ENCODE data around the gene TCHHL1.

The TCHHL1 gene

DNA sequence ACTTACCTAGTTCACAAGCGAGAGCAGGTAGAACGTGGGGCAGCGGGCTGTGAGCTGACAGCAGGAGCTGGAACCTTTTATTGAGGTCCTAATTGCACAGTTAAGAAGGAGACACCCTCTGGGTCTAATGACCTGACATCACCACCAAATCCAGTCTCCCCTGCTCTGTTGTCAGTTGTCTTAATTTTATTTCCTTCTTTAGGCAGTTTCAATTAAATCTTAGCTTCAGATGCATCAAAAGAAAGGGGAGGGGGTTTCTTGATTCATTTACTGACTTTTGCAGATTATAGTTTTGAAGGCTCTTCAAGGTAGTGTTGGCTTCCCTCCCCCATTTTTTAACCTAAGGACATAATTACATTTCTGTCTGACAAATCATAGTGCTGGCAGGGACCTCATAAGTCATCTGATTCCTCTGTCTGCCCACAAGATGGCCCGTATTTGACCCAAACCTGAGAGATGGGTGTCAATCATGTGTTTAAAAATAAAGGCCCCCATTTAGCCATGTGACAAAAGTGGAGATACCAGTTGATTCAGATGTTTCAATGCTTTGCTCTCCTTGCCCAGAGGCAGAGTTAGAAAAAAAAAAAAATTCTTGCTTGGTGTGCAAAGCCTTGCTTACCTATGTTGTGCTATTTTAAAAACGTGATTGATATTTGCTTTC, at the start of gene TCHHL1:
TCHHL1 (minus strand) TSS at position 51 of the 661 bp plus-strand sequence. CDS start 921 bp downstream, outside the sequence.
- no peak for DNase-seq

DNA sequence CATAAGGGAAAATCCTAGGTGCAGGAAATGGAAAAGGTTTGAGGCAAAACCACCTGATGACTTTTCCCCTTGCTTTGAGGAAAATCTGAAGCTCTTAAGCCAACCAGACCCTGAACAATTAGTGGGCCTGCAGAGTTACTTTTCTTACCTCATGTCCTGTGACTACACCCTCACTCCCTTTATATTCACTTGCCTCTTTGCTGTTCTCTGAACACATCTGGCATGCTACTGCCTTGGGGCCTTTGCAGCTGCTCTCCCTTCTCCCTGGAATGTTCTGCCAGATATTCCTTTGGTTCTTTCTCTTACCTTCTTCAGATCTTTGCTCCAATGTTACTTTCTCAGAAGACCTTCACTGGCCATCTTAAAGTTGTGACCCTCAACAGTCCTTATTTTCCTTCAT, 48.4 kb upstream of the TCHHL1 start:
- no peak for DNase-seq

DNA sequence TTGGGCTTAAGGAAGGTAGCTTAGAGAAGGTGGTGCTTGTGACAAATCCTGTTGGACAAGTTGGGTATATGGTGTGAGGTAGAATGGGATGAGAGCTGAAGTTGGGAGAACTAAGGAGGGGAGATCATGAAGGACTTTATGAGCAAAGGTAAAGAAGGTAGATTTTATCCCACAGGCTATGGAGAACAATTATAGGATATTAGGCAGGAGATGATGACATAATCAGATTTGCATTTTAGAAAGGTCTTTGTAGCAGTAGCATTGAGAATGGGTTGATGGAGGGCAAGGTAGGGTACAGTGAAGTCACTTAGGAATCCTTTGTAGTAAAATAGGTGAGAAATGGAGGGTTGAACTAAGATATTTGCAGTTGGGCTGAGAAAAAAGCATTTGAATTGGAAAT, 41.3 kb upstream of the TCHHL1 start:
- no peak for DNase-seq

DNA sequence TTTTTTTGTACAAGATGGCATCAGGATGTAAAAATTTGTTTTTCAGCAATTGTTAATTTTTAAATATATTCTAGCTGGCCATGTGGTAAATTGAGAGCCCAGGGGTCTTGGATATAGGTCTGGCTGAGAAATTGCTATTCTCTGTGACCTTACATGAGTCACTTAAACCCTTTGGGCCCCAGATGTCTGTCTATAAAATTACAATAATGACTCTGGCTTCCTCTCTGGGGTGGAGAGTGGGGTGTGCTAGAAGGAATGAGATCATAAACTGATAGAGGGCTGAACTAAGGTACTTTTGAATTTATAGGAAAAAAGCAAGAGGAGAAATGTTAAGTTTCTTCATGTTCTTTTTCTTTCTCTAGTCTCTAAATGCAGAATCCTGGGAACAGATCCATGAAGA, 38.8 kb upstream of the TCHHL1 start:
- DNase-seq, result no peak

DNA sequence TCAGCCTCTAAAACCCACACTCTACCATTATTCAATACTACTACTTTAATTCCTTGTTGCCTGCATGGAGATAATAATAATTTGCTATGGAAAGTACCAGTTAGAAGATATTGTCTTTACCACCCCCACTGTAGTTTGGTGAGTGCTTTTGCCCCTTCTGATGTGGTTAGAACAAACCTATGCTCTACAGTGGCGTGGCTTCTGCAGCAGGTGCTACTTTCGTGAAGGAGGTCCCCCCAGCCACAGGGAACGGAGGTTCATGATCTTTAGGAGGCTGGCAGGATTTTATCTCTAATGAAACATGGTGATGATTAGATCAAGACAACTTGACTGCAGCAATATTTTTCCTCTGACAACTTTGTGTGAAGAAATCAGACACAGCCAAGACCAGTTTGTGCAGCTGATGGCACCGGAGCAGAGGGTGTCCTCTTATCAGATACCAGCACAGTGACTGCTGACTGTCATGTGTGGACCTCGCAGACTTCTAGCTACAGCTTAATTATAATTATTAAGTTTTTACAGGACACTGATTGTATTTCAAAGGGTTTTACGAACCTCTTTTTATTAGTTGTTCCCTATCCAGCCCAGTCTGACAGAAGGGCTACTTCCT, 37.1 kb upstream of the TCHHL1 start:
- no peak for DNase-seq

DNA sequence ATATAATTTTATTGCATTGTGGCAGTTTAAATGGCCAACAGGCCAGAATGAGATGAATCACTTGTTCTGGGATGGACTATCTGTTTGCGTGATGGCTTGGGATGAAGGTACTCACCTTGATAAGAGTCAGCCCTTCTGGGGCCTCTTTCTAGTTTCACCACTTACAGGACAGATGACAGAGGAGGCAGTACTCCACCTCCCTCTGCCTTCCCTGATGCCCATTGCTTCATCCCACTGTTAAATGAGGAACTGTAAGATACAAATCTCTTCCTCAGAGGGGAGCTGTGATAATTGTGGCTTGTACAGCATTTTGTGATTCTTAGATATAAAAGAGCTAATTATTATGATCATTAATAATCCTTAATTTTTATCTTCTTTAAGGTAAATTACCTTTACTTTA, 30.1 kb upstream of the TCHHL1 start:
- peak; percentile 29 to 41 for DNase-seq

DNA sequence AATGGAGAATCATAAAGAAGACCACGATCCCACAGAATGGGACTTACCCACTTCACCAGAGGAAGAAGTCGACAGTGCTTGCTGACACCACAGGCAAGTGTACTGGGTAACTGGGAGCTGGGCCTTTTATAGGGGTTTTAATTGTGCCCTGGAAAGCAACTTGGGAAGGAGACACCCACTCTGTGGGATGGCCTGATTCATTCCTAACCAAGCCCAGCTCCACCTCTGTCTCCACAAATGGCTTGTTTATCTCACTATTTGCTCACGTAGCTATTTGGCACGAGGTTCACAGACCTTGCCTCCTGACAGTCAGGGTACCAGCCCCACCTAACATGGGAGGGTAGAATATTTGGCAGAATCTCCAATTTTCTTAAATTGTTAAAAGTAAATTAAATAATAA, 26.5 kb upstream of the TCHHL1 start, which contains the start of gene TCHH:
TCHH (minus strand) TSS at position 101 of the 400 bp plus-strand sequence. CDS start 1,364 bp downstream, outside the sequence.
- no peak for DNase-seq

DNA sequence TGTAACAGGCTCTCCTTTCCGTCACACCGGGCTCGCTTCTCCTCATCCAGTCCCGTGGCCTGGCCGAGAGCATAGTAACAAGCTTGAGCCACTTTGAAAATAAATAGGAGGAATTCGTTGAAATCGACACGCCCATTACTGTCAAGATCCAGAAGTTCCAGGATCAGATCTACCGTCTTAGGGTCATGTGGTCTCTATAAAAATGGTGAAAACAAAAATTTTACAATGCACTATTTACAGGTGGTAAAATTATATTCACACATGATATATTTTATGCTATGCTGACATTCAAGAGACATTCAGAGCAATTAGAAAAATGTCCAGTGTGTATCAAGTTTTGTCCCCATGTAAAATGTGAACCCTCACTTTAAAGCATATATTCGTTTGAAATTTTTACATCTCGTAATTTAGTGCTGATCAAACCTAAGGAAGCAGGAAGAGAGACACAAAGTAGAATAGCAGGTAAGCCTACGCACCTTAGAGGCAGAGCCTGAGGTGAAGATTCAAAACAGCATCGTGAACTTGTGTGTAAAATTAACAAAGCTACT, 24.1 kb upstream of the TCHHL1 start:
- DNase-seq, result no peak

DNA sequence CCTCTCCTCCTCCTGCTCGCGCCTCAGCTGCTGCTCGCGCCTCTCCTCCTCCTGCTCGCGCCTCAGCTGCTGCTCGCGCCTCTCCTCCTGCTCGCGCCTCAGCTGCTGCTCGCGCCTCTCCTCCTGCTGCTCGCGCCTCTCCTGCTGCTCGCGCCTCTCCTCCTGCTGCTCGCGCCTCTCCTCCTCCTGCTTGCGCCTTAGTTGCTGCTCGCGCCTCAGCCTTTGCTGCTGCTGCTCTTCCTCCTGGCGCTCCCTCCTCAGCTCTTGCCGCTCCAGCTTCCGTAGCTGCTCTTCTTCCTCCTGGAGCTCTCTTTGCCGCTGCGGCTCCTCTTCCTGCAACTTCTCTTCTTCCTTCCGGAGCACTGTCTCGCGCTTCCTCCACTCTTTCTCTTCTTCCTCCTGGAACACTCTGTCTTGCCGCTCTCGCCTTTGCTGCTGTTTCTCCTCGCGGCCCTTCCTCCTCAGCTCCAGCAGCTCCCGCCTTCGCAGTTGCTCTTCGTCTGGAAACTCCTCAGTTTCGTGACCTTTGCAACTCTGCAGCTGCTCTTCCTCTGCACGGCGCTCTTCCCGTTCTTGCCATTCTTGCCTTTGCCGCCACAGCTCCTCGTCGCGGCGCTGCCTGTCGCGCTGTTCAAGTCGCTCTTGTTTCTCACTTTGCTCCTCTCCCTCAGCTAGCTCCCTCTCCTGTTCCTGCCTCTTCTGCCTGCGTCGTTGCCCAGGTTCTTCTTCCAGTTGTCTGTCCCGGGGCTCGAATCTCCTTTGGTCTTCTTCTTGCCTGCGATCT, 23.4 kb upstream of the TCHHL1 start:
- DNase-seq, result peak; percentile 82 to 83

DNA sequence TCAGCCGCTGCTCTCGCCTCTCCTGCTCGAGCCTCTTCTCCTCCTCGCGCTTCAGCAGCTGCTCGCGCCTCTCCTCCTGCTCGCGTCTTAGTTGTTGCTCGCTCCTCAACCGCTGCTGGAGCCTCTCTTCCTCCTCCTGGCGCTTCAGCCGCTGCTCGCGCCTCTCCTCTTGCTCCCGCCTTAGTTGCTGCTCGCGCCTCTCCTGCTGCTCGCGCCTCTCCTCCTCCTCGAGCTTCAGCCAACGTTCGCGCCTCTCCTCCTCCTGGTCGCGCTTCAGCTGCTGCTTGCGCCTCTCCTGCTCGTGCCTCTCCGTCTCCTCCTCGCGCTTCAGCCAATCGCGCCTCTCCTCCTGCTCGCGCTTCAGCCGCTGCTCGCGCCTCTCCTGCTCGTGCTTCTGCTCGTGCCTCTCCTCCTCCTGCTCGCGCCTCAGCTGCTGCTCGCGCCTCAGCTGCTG, 22.7 kb upstream of the TCHHL1 start:
- no peak for DNase-seq

DNA sequence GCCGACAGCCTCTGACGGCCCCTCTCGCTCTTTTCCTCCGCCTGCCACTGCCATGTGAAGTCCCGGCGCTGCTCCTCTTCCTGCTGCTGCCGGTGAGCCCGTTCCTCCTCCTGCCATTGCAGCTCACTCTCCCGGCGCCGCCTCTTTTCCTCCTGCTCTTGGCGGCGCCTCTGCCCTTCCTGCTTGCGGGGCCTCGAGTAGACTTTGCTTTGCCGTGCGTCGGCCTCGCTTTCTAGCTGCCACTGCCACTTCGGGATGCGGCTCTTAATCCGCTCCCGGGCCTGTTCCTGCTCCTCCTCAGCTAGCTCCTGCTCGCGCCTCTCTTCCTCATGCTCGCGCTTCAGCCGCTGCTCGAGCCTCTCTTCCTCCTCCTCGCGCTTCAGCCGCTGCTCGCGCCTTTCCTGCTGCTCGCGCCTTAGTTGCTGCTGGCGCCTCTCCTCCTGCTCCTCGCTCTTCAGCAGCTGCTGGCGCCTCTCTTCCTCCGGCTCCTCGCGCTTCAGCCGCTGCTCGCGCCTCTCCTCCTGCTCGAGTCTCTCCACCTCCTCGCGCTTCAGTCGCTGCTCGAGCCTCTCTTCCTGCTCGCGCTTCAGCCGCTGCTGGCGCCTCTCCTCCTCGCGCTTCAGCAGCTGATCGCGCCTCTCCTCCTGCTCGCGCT, 22.1 kb upstream of the TCHHL1 start:
- peak in 1 of 2 donors; percentile 27 for DNase-seq

DNA sequence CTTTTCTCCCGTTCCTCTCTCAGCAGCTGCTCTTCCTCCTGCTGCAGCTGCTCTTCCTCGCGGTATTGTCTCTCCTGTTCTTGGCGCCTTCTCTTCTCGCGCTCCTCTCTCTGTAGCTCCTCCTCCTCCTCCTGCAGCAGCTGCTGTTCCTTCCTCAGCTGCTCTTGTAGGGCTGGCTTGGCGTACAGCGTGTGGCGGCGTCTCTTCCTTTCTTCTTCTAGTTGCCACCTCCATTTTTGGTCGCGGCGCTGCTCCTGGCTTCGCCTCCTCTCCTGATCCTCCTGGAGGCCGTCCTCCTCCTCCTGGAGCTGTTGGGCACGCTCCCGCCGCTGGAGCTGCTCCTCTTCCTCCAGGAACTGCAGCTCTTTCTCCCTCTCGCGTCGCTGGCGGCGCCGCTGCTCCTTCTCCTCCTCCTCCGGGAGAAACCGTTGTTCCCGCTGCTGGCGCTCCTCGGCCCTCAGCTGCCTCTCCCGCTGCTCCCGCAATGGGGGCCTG, 21.5 kb upstream of the TCHHL1 start:
- peak in 1 of 2 donors; percentile 9 for DNase-seq

DNA sequence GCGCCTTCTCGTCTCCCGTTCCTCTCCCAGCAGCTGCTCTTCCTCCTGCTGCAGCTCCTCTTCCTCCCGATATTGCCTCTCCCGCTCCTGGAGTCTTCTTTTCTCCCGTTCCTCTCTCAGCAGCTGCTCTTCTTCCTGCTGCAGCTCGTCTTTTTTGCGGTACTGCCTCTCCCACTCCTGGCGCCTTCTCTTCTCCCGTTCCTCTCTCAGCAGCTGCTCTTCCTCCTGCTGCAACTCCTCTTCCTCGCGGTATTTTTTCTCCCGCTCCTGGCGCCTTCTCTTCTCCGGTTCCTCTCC, 21.1 kb upstream of the TCHHL1 start:
- DNase-seq, result no peak

DNA sequence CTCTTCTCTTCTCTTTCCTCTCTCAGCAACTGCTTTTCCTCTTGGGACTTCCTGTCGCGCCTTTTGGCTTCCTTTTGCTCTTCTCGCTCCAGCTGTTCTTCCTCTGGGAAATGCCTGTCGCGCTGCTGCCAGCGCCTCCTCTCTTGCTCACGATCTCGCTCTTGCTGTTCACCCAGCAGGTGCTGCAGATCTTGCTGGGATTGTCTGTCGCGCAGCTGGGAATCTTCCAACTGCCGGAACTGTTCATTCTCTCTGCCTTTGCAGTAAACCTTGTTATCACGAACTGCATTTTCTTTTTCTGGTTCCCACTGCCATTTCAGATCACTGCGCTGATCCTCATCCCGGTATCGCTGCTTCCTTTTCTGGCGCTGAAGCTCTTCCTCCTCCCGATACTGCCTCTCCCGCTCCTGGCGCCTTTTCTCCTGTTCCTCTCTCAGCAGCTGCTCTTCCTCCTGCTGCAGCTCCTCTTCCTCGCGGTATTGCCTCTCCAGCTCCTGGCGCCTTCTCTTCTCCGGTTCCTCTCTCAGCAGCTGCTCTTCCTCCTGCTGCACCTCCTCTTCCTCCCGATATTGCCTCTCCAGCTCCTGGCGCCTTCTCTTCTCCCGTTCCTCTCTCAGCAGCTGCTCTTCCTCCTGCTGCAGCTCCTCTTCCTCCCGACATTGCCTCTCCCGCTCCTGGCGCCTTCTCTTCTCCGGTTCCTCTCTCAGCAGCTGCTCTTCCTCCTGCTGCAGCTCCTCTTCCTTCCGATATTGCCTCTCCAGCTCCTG, 20.6 kb upstream of the TCHHL1 start:
- no peak for DNase-seq

DNA sequence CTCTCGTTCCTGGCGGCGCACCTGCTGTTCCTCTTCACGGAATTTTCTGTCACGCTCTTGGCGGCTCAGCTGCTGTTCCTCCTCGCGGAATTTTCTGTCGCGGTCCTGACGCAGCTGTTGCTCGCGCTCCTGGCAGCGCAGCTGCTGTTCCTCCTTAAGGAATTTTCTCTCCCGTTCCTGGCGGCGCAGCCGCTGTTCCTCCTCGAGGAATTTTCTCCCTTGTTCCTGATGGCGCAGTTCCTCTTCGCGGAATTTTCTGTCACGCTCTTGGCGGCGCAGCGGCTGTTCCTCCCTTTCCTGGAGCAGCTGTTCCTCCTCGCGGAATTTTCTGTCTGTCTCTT, 20.0 kb upstream of the TCHHL1 start:
- DNase-seq, result no peak

DNA sequence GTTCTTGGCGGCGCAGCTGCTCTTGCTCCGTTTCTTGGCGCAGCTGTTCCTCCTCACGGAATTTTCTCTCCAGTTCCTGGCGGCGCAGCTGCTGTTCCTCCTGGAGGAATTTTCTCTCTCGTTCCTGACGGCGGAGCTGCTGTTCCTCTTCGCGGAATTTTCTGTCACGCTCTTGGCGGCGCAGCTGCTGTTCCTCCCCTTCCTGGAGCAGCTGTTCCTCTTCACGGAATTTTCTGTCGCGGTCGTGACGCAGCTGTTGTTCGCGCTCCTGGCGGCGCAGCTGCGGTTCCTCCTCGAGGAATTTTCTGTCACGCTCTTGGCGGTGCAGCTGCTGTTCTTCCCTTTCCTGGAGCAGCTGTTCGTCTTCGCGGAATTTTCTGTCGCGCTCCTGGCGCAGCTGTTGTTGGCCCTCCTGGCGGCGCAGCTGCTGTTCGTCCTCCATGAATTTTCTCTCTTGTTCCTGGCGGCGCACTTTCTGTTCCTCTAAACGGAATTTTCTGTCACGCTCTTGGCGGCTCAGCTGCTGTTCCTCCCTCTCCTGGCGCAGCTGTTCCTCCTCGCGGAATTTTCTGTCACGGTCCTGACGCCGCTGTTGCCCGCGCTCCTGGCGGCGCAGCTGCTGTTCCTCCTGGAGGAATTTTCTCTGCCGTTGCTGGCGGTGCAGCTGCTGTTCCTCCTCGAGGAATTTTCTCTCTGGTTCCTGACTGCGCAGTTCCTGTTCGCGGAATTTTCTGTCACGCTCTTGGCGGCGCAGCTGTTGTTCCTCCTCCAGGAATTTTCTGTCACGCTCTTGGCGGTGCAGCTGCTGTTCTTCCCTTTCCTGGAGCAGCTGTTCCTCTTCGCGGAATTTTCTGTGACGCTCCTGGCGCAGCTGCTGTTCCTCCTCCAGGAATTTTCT, 19.4 kb upstream of the TCHHL1 start:
- DNase-seq, result peak; percentile 40 to 45

DNA sequence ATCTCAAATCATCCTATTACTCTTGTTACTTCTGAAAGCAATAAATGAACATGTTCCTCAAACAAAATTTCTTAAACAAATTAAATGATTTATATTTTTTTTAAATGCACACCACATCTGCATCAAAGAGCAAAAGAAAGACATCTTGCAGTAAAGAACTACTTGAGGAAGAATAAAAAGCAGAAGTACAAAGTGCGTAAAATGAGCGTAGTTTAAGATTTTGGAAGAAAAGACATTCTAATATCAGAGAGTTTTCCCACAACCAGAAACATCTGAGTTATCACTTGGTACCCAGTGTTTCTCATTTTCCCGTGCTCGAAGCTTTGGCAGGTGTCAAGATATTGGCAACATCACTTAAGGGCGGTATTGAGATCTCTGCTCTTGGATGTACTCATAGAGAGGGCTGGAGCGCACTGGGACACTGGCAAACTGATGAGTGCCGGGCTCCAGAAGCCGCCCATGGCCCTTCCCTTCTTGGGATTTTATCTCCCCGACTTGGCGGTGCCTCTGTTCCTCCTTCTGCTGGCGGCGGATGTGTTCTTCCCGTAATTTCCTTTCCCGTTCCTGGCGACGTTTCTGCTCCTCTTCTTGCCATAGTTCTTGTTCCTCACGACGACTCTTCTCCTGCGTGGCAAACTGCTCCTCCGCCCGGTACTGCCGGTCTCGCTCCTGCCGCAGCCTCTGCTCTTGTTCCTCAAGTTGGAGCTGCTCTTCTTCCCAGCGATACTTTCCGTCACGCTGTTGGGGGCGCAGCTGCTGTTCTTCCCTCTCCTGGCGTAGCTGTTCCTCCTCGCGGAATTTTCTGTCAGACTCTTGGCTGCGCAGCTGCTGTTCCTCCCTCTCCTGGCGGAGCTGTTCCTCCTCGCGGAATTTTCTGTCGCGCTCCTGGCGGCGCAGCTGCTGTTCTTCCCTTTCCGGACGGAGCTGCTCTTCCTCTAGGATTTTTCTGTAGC, 18.4 kb upstream of the TCHHL1 start:
- DNase-seq, result peak in 1 of 2 donors; percentile 21

DNA sequence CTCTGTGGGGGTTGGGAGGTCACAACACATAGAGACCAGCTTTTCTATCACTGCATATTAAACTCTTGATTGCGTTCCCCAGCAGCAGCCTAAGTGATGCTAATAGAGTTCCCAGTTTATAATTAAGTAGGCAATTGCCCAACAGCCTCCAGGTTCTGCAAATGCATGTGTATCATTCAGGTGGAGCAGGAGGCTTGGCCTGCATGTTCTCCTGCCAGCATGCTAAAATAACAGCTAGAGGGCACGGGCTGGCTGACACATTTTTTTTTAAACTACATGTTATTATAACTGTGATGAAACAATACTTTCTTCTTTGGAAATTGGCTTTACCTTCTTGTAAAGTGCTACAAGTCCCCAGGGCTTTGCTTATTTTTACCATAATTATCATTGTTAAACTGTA, 16.0 kb upstream of the TCHHL1 start:
- no peak for DNase-seq

DNA sequence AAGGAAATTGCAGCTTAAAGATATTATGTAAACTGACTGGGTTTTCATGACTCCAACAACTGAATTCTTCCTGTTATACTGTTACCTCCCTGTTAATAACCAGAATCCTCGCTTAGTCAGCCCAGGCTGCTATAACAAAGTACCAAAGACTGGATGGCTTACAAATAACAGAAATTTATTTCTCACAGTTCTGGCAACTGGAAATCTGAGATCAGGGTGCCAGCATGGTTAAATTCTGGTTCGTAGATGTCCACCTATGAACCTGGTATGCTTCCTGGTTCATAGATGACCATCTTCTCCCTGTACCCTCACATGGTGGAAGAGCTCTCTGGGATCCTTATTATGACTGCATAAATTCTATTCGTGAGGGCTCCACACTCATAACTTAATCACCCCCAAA, 8.1 kb upstream of the TCHHL1 start:
- no peak for DNase-seq

DNA sequence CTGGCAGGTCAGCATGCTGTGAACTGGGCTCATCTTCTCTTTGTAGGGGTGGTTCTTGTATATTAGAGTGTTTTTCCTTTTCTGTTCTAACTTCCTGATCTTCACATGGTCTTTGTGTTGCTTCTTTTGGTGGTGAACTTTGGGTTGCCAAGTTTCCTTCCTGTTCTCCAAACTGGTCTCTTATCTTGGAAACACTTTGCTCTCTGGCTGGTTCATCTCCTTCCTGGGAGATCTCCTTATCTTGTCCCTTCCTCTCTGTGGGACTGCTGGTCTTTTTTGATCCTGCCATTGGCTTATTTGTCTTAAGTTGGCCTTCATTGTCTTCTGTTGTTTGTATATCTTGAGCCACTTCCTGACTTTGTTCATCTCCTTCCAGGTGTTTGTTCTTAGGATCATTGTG, 2.1 kb downstream of the TCHHL1 start:
- no peak for DNase-seq
